GM12878 (cell line): ENCODE measurements around the gene TMEM239. TPM values are rescaled to one million over a fixed set of nuclear protein-coding genes. Genes with fewer than 3 reads are reported as not detected.

Experiments
- ATAC-seq: fragments of 200-7000 bp; cut with Tn5 transposase; 3 replicates; pipeline ENCODE4 v1.9.1; 2020; ENCODE audit warnings: mild to moderate bottlenecking, moderate library complexity
- BruUV-seq: library from RNA; stranded (reverse); fragments of 400-500 nt; replicated peaks from 2 replicates; lab custom pipeline; 2021; lab: Mats Ljungman, UMichigan
- CTCF ChIA-PET: fragments of 300-600 bp; sonication (Branson Sonifier 250); formaldehyde crosslinking; extraction: SDS; loops from one replicate; lab custom pipeline; 2021; ENCODE audit warnings: inconsistent platforms; lab: Yijun Ruan, JAX
- POLR2A ChIA-PET: fragments of 350-600 bp; formaldehyde crosslinking; extraction: SDS; loops from one replicate; lab custom pipeline; 2021; ENCODE audit warnings: inconsistent platforms; lab: Charles Lee
- RAD21 ChIA-PET: fragments of 300-600 bp; sonication (Branson Sonifier 250); formaldehyde crosslinking; loops from one replicate; lab custom pipeline; 2023; ENCODE audit warnings: antibody characterized with exemption; ENCODE audit not compliant: unreplicated experiment; lab: Charles Lee
- SMC1A ChIA-PET: fragments of 300-600 bp; sonication (Branson Sonifier 250); formaldehyde crosslinking; loops from one replicate; lab custom pipeline; 2023; ENCODE audit not compliant: unreplicated experiment, uncharacterized antibody; lab: Charles Lee
- DNase-seq: peaks from one replicate; pipeline ENCODE4 v3.0.0-alpha.2; 2011; ENCODE audit warnings: low read depth, low spot score
- FAIRE-seq: peaks from 3 replicates; lab custom pipeline; 2011; peaks lifted over from hg19 to GRCh38; lab: Jason Lieb, UNC
- H2AFZ ChIP-seq: 2 replicates; pipeline ENCODE4 v1.6.0; 2011; ENCODE audit warnings: low read depth, low read length, control low read depth; ENCODE audit not compliant: control insufficient read depth
- H3K27ac ChIP-seq: 2 replicates; pipeline ENCODE4 v1.5.1; 2011; ENCODE audit warnings: control low read depth; ENCODE audit not compliant: control insufficient read depth, insufficient read depth
- H3K27me3 ChIP-seq, 2 experiments: replicated peaks in 1 of 2; 2 replicates each; pipeline versions ENCODE4 v1.6.0 to v1.6.1; 2011; ENCODE audit warnings: low read length in 1 of 2; ENCODE audit not compliant: control insufficient read depth in 2 of 2, insufficient read depth in 2 of 2
- H3K36me3 ChIP-seq, 2 experiments: 2 replicates each; pipeline ENCODE4 v1.5.1; 2011; ENCODE audit warnings: low read length in 1 of 2; ENCODE audit not compliant: control insufficient read depth in 2 of 2, insufficient read depth in 2 of 2
- H3K4me1 ChIP-seq: 2 replicates; pipeline ENCODE4 v1.6.1; 2011; ENCODE audit warnings: mild to moderate bottlenecking, low read length, moderate library complexity, mixed read lengths; ENCODE audit not compliant: control insufficient read depth, insufficient read depth
- H3K4me2 ChIP-seq: 2 replicates; pipeline ENCODE4 v1.6.0; 2011; ENCODE audit warnings: control low read depth; ENCODE audit not compliant: control insufficient read depth, insufficient read depth
- H3K4me3 ChIP-seq: fragments of 200-600 bp; sonication (generic); 2 replicates; pipeline ENCODE4 v1.5.1; 2016
- H3K79me2 ChIP-seq: 2 replicates; pipeline ENCODE4 v1.6.0; 2011; ENCODE audit warnings: low read length; ENCODE audit not compliant: control insufficient read depth, insufficient read depth
- H3K9ac ChIP-seq: 2 replicates; pipeline ENCODE4 v1.8.0; 2011; ENCODE audit warnings: low read length, control low read depth, mixed read lengths; ENCODE audit not compliant: control insufficient read depth, insufficient read depth
- H3K9me3 ChIP-seq: replicated peaks from 3 replicates; pipeline ENCODE4 v1.5.1; 2011; ENCODE audit warnings: mild to moderate bottlenecking, low read length; ENCODE audit not compliant: control insufficient read depth, insufficient read depth
- H4K20me1 ChIP-seq: 2 replicates; pipeline ENCODE4 v1.6.0; 2011; ENCODE audit not compliant: control insufficient read depth, insufficient read depth
- CHD2 ChIP-seq: IDR thresholded peaks from 2 replicates; pipeline ENCODE4 v1.6.1; 2011; ENCODE audit warnings: low read depth, low read length, improper control_type of control experiment, borderline replicate concordance
- EED ChIP-seq: sonication (generic); IDR thresholded peaks from 2 replicates; pipeline ENCODE4 v1.6.1; 2016; ENCODE audit warnings: antibody characterized with exemption, low read depth
- EGR1 ChIP-seq, 2 experiments: IDR thresholded peaks; 1 replicate in 1 of 2; 2 replicates in 1 of 2; pipeline ENCODE4 v1.6.1; 2011 to 2012; ENCODE audit warnings: low read depth in 2 of 2, low read length in 2 of 2, borderline replicate concordance in 1 of 2, mild to moderate bottlenecking in 1 of 2, moderate library complexity in 1 of 2
- ELK1 ChIP-seq: IDR thresholded peaks from 2 replicates; pipeline ENCODE4 v1.6.1; 2012; ENCODE audit warnings: low read depth, low read length, improper control_type of control experiment
- LARP7 ChIP-seq: fragments of 450-650 bp; IDR thresholded peaks from 2 replicates; pipeline ENCODE4 v1.6.1; 2017; ENCODE audit warnings: mild to moderate bottlenecking
- MTA2 ChIP-seq: fragments of 450-650 bp; IDR thresholded peaks from 2 replicates; pipeline ENCODE4 v1.6.1; 2016; ENCODE audit warnings: low read depth, mild to moderate bottlenecking, moderate library complexity
- NBN ChIP-seq: fragments of 450-650 bp; IDR thresholded peaks from 2 replicates; pipeline ENCODE4 v1.6.1; 2016
- NFYB ChIP-seq: IDR thresholded peaks from 2 replicates; pipeline ENCODE4 v1.6.1; 2011; ENCODE audit warnings: low read depth, mild to moderate bottlenecking, low read length, improper control_type of control experiment, moderate library complexity; ENCODE audit not compliant: insufficient read depth
- NR2C1 ChIP-seq: fragments of 450-650 bp; IDR thresholded peaks from 2 replicates; pipeline ENCODE4 v1.6.1; 2017; ENCODE audit warnings: antibody characterized with exemption, mild to moderate bottlenecking, moderate library complexity
- NR2C2 ChIP-seq: IDR thresholded peaks from 2 replicates; pipeline ENCODE4 v1.6.1; 2011; ENCODE audit warnings: borderline replicate concordance, low read depth; ENCODE audit not compliant: control insufficient read depth, insufficient read length
- PRDM15 ChIP-seq: fragments of 450-650 bp; formaldehyde crosslinking; IDR thresholded peaks from 2 replicates; pipeline ENCODE4 v1.4.0; 2020; ENCODE audit warnings: mild to moderate bottlenecking, moderate library complexity
- SMARCA5 ChIP-seq: fragments of 450-650 bp; IDR thresholded peaks from 2 replicates; pipeline ENCODE4 v1.6.1; 2017; ENCODE audit warnings: mild to moderate bottlenecking
- SP1 ChIP-seq: IDR thresholded peaks from one replicate; pipeline ENCODE4 v1.6.1; 2011; ENCODE audit warnings: low read depth, low read length
- SREBF1 ChIP-seq: IDR thresholded peaks from 2 replicates; pipeline ENCODE4 v1.6.1; 2012; ENCODE audit warnings: mild to moderate bottlenecking, low read length
- STAT3 ChIP-seq: IDR thresholded peaks from 2 replicates; pipeline ENCODE4 v1.6.1; 2011; ENCODE audit warnings: low read depth, low read length, improper control_type of control experiment
- TAF1 ChIP-seq: IDR thresholded peaks from 2 replicates; pipeline ENCODE4 v1.6.1; 2011; ENCODE audit warnings: mild to moderate bottlenecking, low read depth, low read length, borderline replicate concordance
- YBX1 ChIP-seq: fragments of 450-650 bp; IDR thresholded peaks from 2 replicates; pipeline ENCODE4 v1.6.1; 2016; ENCODE audit warnings: antibody characterized with exemption
- ZNF207 ChIP-seq: fragments of 450-650 bp; IDR thresholded peaks from 2 replicates; pipeline ENCODE4 v1.6.1; 2014; ENCODE audit warnings: antibody characterized with exemption, mild to moderate bottlenecking, borderline replicate concordance
- ZNF622 ChIP-seq: fragments of 450-650 bp; IDR thresholded peaks from 2 replicates; pipeline ENCODE4 v1.6.1; 2017; ENCODE audit warnings: mild to moderate bottlenecking, inconsistent platforms
- WGBS: methylation state at CpG from one replicate; pipeline ENCODE4 v1.1.6; 2016; ENCODE audit warnings: low lambda C conversion rate; ENCODE audit not compliant: insufficient replicate concordance, insufficient coverage; ENCODE audit errors: missing lambda C conversion rate; 5-methylcytosine and 5-hydroxymethylcytosine counted together
- in situ Hi-C: fragments of 300-500 bp; cut with MboI; formaldehyde crosslinking; loops from 9 replicates; pipeline ENCODE4 v1.14.3; 2018; ENCODE audit warnings: mixed read lengths
- intact Hi-C: fragments of 100-400 bp; cut with micrococcal nuclease; formaldehyde crosslinking; loops from one replicate; pipeline ENCODE4 v1.14.2; 2022; ENCODE audit not compliant: unreplicated experiment
- polyA plus RNA-seq, 11 experiments: library from polyadenylated mRNA; depleted of rRNA in 4 of 11; unstranded in 6 of 11; stranded (reverse) in 5 of 11; fragments of >200 nt; fragmentation: Nextera tagmentation in 4 of 11; fragmentation: Illumina TruSeq in 1 of 11; extraction: Ambion mirVana in 4 of 11; extraction: Trizol in 1 of 11; gene quantifications; 1 replicate in 1 of 11; 2 replicates in 10 of 11; pipeline versions ENCODE4 v1.2.1 to v1.2.3, GENCODE V29; 2011 to 2016; ENCODE audit warnings: inconsistent platforms in 2 of 11, missing spikeins in 2 of 11, low read depth in 1 of 11
- total RNA-seq, 4 experiments: library from RNA; depleted of rRNA in 3 of 4; stranded (reverse); fragments of >200 nt in 3 of 4; fragmentation: Illumina TruSeq in 1 of 4; extraction: Trizol in 1 of 4; gene quantifications; 2 replicates each; pipeline versions ENCODE4 v1.2.1 to v1.2.3, GENCODE V29; 2013 to 2021

TMEM239 gene
- total and polyA plus RNA-seq, 10 of the 15 experiments (the other 5 are each of a cell fraction or from before 2014, with no cell fraction given), result not detected

GRCh38 chr20:2826655-2827054 lies 10.5 kb downstream of the TMEM239 start:
- H3K27me3 ChIP-seq, result no peaks in the 10 kb centered on the region
- H3K27ac ChIP-seq, result no peak overlapping the region
- intact Hi-C loops (no loop called here), in situ Hi-C loops (no loop called here)
- H3K79me2 ChIP-seq, result no peaks in the 10 kb centered on the region
- 31% methylated on average over 4 of the region's 4 CpGs for WGBS
- TF ChIP-seq NR2C2 (no peak), PRDM15 (no peak), ZNF207 (no peak), EED (no peak), SREBF1 (no peak), NFYB (no peak), MTA2 (no peak), TAF1 (no peak), NR2C1 (no peak), EGR1 (IDR thresholded peaks at IDR 0.05; ENCODE audit: borderline replicate concordance in 1 of 2, low read depth in 2 of 2, low read length in 2 of 2) (no peak), SP1 (no peak), NBN (no peak), SMARCA5 (no peak), CHD2 (no peak), STAT3 (no peak), ELK1 (no peak), LARP7 (no peak), YBX1 (no peak), ZNF622 (no peak)
- ChIA-PET SMC1A (no interaction called here), RAD21 (no interaction called here), POLR2A (no interaction called here), CTCF (interaction anchor here (0.6 to 0.7 kb wide), 2 partner anchors 181 to 562 kb away, joined by 3 to 4 read pairs; no protein-coding TSS in a partner anchor)
- no TSS peak for BruUV-seq
- H3K4me3 ChIP-seq, result no peak overlapping the region
- no peaks in the 10 kb centered on the region for H4K20me1 ChIP-seq
- no peak for DNase-seq
- no peak overlapping the region for H3K4me2 ChIP-seq
- no peak overlapping the region for H3K9ac ChIP-seq
- H3K9me3 ChIP-seq, result no peaks in the 10 kb centered on the region
- no peaks in the 10 kb centered on the region for H3K36me3 ChIP-seq
- no peak overlapping the region for H2AFZ ChIP-seq
- H3K4me1 ChIP-seq, result no peaks in the 10 kb centered on the region; the same call in 1 of the 2 replicates
- FAIRE-seq, result no peak
- no peak for ATAC-seq
